Activated CD8-positive, alpha-beta memory T cell treated with anti-CD3 and anti-CD28 coated beads, Interleukin-2, amount 10 ng/mL, durations not matched to agents 7 days and 5 days (primary cell): Measurements from ENCODE around the gene TMEM205. TPM values are rescaled to one million over a fixed set of nuclear protein-coding genes. Genes with fewer than 3 reads are reported as not detected.
"Not testable (repeated sequence)": the region's sequence is repeated elsewhere in the genome, so short reads cannot be mapped to it uniquely, and the experiment has no call there.

Experiments used
- ATAC-seq: fragments of 150-1000 bp; cut with Tn5 transposase; one replicate; pipeline ENCODE4 v1.10.0; 2021; ENCODE audit warnings: moderate library complexity
- CTCF ChIA-PET: fragments of 350-600 bp; sonication (Branson Sonifier 250); formaldehyde crosslinking; loops from one replicate; lab custom pipeline; 2021; ENCODE audit warnings: antibody characterized with exemption; lab: Charles Lee
- DNase-seq: peaks from one replicate; pipeline ENCODE4 v3.0.0-alpha.2; 2020
- H3K27ac Mint-ChIP-seq: one replicate; pipeline ENCODE4 v1.8.0; 2021; ENCODE audit warnings: mild to moderate bottlenecking, mixed read lengths
- H3K27me3 Mint-ChIP-seq: one replicate; pipeline ENCODE4 v1.8.0; 2021; ENCODE audit warnings: mixed read lengths
- H3K36me3 Mint-ChIP-seq: one replicate; pipeline ENCODE4 v1.8.0; 2021; ENCODE audit warnings: mild to moderate bottlenecking, mixed read lengths
- H3K4me1 Mint-ChIP-seq: one replicate; pipeline ENCODE4 v1.8.0; 2021; ENCODE audit warnings: mixed read lengths
- H3K4me3 Mint-ChIP-seq: one replicate; pipeline ENCODE4 v1.8.0; 2021; ENCODE audit warnings: mild to moderate bottlenecking, moderate library complexity, mixed read lengths
- H3K9me3 Mint-ChIP-seq: one replicate; pipeline ENCODE4 v1.8.0; 2022; ENCODE audit warnings: low read depth, mixed read lengths
- total RNA-seq, 2 experiments: library from RNA; stranded (reverse); gene quantifications; one replicate each; pipeline ENCODE4 v1.2.3, GENCODE V29; 2021

TMEM205 gene
- 10 to 100 TPM; 25.1 to 28.1 TPM for total RNA-seq

DNA sequence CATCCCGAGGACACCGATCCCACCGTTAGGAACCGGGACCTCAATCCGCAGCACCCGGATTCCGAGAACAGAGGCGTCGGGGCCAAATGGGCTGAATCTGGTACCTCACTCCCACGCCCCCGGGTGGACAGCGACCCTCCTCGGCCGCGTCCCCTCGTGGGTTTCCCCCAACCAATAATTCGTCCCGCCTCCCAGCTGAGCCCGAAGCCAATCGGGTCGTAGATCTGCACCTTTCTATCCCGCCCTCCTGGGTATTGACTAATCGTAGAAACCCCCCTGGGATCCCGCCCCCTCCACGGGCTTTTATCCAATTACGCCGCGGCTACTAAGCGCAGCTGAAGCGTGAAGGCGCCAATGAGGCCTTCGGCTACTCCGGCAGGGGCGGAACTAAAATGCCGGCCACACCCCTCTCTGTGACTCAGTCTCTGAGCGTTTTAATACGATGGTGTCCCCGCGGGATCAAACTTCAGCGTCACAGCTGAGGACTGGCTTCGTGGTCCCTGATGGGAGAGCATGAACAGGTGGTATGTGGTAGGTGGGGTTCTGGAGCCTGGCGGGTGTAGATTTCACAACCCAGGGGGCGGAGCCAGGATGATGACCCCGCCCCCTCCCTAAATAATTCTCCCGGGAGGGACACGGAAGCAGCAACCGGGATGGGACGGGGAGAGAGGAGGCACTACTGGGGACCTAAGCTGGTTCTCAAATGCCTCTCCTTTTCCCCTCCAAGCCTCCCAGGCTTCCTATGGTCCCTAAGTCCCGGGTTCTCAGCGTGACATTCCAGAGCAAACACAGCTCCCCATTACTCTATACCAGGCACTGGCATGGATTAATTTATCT is at the start of gene TMEM205, which contains the start of gene CCDC159:
Gene TMEM205 (minus strand): TSS at position 165 of the 837 bp plus-strand sequence. CDS start 649 bp downstream, outside the sequence.
Gene CCDC159 (plus strand): TSS at position 416 of the 837 bp plus-strand sequence. CDS start 88 bp downstream, at position 504.
- Mint-ChIP-seq H3K4me1 (peaks cover 21% of the 10 kb centered on the region), H3K4me3 (peak within 1 kb of the TSS; percentile 92), H3K36me3 (peaks cover 3% of the 10 kb centered on the region), H3K27ac (peak within 1 kb of the TSS; percentile 95), H3K27me3 (no peaks in the 10 kb centered on the region), H3K9me3 (peaks cover 5% of the 10 kb centered on the region)
- peak; percentile 99 for ATAC-seq
- DNase-seq: peak; percentile 100
- CTCF ChIA-PET: interaction anchor here (0.8 to 2.3 kb wide), 12 partner anchors 9 to 220 kb away, joined by 3 to 9 read pairs (median 4); partner anchors contain the start of genes ODAD3, PRKCSH and SWSAP1

DNA sequence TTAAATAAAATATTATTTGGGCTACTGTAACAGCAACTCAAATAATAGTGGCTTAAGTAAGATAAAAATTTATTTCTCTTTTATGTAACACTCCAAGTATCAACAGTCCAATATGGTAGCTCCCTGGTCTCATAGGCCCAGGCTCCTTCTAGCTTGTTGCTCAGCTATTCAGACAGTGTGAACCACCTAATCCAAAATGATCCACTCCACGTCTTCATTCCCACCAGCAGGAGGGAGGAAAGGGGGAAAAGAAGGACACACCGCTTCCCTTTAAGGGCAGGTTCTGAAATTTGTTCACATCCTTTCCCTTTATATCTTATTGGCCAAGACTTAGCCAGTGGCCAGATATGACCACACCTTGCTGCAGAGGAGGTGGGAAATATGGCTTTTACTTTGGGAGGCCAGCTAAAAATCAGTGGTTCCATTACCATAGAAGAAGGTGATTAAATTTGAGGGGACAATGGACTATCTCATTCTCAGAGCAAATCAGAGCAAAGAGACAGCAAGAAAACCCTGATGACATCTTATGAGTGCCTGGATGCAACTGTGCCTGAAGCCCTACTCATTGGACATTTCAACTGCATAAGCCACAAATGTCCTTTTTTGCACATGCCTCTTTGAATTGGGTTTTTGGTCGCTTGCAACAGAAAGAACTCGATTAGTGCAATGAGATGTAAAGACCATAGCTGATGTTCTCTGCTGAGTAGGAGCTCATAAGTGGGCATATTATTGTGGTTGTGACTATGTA is 45.0 kb upstream of the TMEM205 start:
- Mint-ChIP-seq H3K27ac (no peak overlapping the region), H3K9me3 (no peaks in the 10 kb centered on the region), H3K27me3 (no peaks in the 10 kb centered on the region), H3K4me3 (no peak overlapping the region), H3K4me1 (peaks cover 6% of the 10 kb centered on the region), H3K36me3 (no peaks in the 10 kb centered on the region)
- DNase-seq (no peak), ATAC-seq (no peak)
- CTCF ChIA-PET: interaction anchor here (0.7 to 2.6 kb wide), 2 partner anchors 9 to 186 kb away, joined by 3 to 18 read pairs; no protein-coding TSS in a partner anchor

DNA sequence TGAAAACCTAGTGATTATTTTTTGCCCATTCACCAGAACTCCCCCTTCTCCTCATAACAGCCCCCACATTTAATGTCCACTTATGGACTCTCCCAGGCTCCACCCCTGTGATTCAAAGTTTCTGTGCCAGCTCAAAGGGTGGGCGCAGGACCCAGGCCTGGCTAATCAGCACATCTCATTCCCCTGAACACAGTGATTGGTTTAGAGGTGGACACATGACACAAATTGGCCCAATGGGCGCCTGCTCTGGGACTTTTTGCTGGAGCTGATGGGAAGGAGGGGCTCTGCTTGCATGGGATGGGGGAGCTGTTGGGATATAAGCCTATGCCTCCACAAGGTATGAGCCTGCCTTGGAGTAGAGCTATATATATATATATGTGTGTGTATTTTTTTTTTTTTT is 44.3 kb upstream of the TMEM205 start:
- H3K27ac Mint-ChIP-seq: no peak overlapping the region
- no peak for ATAC-seq

DNA sequence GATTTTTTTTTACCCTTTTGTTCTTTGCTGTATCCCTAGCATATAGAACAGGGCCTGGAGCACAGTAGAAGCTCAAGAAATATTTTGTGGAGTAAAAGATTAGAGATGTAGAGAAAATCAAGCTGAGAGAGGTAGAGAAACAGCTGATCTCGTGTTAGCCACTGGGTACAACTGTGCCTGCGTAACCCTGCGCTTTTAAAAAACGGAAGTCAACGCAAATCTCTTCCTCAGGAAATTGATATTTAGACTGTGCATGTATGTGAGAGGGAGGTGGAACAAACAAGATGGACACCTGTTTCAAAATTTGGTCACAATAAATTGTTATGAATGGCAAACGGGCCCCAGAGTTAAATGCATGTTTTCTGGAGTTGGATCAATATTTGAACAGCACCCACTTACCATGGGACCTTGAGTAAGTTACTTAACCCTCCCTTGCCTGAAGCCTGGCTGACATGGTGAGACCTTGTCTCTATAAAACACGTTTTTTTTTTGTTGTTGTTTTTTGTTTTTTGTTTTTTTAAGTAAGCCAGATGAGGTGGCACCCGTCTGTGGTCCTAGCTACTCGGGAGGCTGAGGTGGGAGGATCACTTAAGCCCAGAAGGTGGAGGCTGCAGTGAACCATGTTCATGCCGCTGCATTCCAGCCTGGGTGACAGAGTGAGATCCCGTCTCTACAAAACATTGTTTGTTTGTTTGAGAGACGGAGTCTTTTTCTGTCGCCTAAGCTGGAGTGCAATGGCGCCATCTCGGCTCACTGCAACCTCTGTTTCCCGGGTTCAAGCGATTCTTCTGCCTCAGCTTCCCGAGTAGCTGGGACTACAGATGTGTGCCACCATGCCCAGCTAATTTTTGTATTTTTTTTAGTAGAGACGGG is 41.3 kb upstream of the TMEM205 start:
- DNase-seq (no peak), ATAC-seq (no peak)
- H3K4me1 Mint-ChIP-seq: peaks cover 9% of the 10 kb centered on the region
- H3K9me3 Mint-ChIP-seq: no peaks in the 10 kb centered on the region
- H3K4me3 Mint-ChIP-seq: no peak overlapping the region
- no peaks in the 10 kb centered on the region for H3K36me3 Mint-ChIP-seq
- CTCF ChIA-PET: interaction anchor here (1.3 to 1.6 kb wide), 2 partner anchors 13 kb away, joined by 3 to 5 read pairs; partner anchors contain the start of gene SWSAP1
- H3K27me3 Mint-ChIP-seq: peaks cover 19% of the 10 kb centered on the region
- no peak overlapping the region for H3K27ac Mint-ChIP-seq

More for the DNA sequence above, 44.3 kb upstream of the TMEM205 start:
- CTCF ChIA-PET: interaction anchor here (0.7 to 2.6 kb wide), 2 partner anchors 8 to 185 kb away, joined by 3 to 18 read pairs; no protein-coding TSS in a partner anchor
- H3K9me3 Mint-ChIP-seq: no peaks in the 10 kb centered on the region
- no peak overlapping the region for H3K4me3 Mint-ChIP-seq
- no peaks in the 10 kb centered on the region for H3K27me3 Mint-ChIP-seq
- H3K4me1 Mint-ChIP-seq: peaks cover 6% of the 10 kb centered on the region
- H3K36me3 Mint-ChIP-seq: no peaks in the 10 kb centered on the region
- no peak for DNase-seq

GRCh38 chr19:11384778-11385129 is 38.7 kb upstream of the TMEM205 start:
- Mint-ChIP-seq H3K9me3 (no peaks in the 10 kb centered on the region), H3K27ac (no peak overlapping the region), H3K4me3 (no peak overlapping the region), H3K36me3 (peaks cover 2% of the 10 kb centered on the region), H3K4me1 (peaks cover 23% of the 10 kb centered on the region), H3K27me3 (peaks cover 19% of the 10 kb centered on the region)
- DNase-seq (no peak), ATAC-seq (no peak)
- CTCF ChIA-PET: interaction anchor here (0.9 to 3.3 kb wide), 3 partner anchors 9 to 97 kb away, joined by 4 to 20 read pairs (median 7); partner anchors contain the start of gene ELAVL3

DNA sequence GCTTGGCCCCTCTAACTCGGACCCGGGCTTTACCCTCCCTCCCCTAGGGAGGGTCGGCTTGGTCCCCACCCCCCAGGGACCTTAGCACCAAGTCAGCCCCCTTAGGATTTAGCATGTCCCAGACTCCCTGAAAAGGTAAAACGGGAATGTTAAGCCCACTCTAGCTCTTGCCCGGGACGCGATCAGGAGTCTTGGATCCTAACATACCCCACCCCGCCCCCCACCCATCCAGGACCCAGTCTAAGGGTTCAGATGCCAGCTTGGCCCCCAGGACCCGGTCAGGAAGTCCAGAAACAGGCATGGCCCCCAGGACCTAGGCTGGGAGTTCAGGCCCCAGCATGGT is 37.6 kb upstream of the TMEM205 start:
- Mint-ChIP-seq H3K27me3 (peaks cover 19% of the 10 kb centered on the region), H3K4me3 (no peak overlapping the region), H3K4me1 (peaks cover 24% of the 10 kb centered on the region), H3K36me3 (peaks cover 2% of the 10 kb centered on the region), H3K27ac (no peak overlapping the region), H3K9me3 (no peaks in the 10 kb centered on the region)
- no peak for DNase-seq
- CTCF ChIA-PET: interaction anchor here (0.8 to 5.0 kb wide), 10 partner anchors 8 to 186 kb away, joined by 3 to 61 read pairs (median 5); partner anchors contain the start of genes ELAVL3, ELOF1 and RGL3
- ATAC-seq: no peak

GRCh38 chr19:11382898-11383705 is 37.0 kb upstream of the TMEM205 start:
- Mint-ChIP-seq H3K4me1 (peaks cover 30% of the 10 kb centered on the region), H3K27me3 (peaks cover 19% of the 10 kb centered on the region), H3K36me3 (peaks cover 5% of the 10 kb centered on the region), H3K27ac (peak overlapping the region; percentile 72), H3K4me3 (peak overlapping the region; percentile 54), H3K9me3 (no peaks in the 10 kb centered on the region)
- DNase-seq (peak; percentile 74), ATAC-seq (no peak)
- CTCF ChIA-PET: interaction anchor here (0.7 to 5.0 kb wide), 19 partner anchors 7 to 185 kb away, joined by 3 to 61 read pairs (median 4); partner anchors contain the start of genes CCDC159, ELAVL3, ELOF1 and PRKCSH

GRCh38 chr19:11380653-11381537 is 34.8 kb upstream of the TMEM205 start:
- Mint-ChIP-seq H3K36me3 (peaks cover 15% of the 10 kb centered on the region), H3K4me3 (peak overlapping the region; percentile 81), H3K4me1 (peaks cover 39% of the 10 kb centered on the region), H3K27me3 (peaks cover 19% of the 10 kb centered on the region), H3K9me3 (no peaks in the 10 kb centered on the region), H3K27ac (peak overlapping the region; percentile 97)
- peak; percentile 99 for DNase-seq
- peak; percentile 83 for ATAC-seq
- CTCF ChIA-PET: interaction anchor here (0.6 to 5.0 kb wide), 49 partner anchors 8 to 517 kb away, joined by 3 to 61 read pairs (median 4); partner anchors contain the start of genes CCDC159, ECSIT, ELAVL3 and ELOF1

GRCh38 chr19:11379857-11380350 is 33.8 kb upstream of the TMEM205 start:
- DNase-seq (no peak), ATAC-seq (no peak)
- Mint-ChIP-seq H3K36me3 (peaks cover 15% of the 10 kb centered on the region), H3K27ac (peak overlapping the region; percentile 97), H3K9me3 (no peaks in the 10 kb centered on the region), H3K4me3 (peak overlapping the region; percentile 81), H3K27me3 (peaks cover 18% of the 10 kb centered on the region), H3K4me1 (peaks cover 43% of the 10 kb centered on the region)
- CTCF ChIA-PET: interaction anchor here (2.1 to 5.0 kb wide), 8 partner anchors 11 to 126 kb away, joined by 8 to 61 read pairs (median 16); partner anchors contain the start of genes ELAVL3, ODAD3, PRKCSH and RAB3D

- H3K9me3 Mint-ChIP-seq, DNase-seq, H3K27ac Mint-ChIP-seq, H3K4me3 Mint-ChIP-seq, ATAC-seq: not testable (repeated sequence)
- Mint-ChIP-seq H3K27me3 (peaks cover 13% of the 10 kb centered on the region), H3K36me3 (peaks cover 15% of the 10 kb centered on the region), H3K4me1 (peaks cover 43% of the 10 kb centered on the region)
- CTCF ChIA-PET: interaction anchor here (2.6 to 5.0 kb wide), 4 partner anchors 11 to 85 kb away, joined by 15 to 61 read pairs (median 22); partner anchors contain the start of genes ODAD3, PRKCSH and RGL3
Measured at GRCh38 chr19:11379269-11379845, 33.3 kb upstream of the TMEM205 start.
